KOPT-K1 (cell line): ENCODE data around the gene DUSP28.
A peak's percentile ranks its signal among the peaks of the same experiment; 100 is the strongest.

Experiments
- H3K27ac ChIP-seq: fragments of 200-600 bp; sonication (generic); 2 replicates; pipeline ENCODE4 v1.5.1; 2016; ENCODE audit warnings: antibody characterized with exemption, mild to moderate bottlenecking, low read depth, low read length; ENCODE audit not compliant: poor library complexity, severe bottlenecking
- H3K36me3 ChIP-seq: fragments of 200-600 bp; sonication (generic); 2 replicates; pipeline ENCODE4 v1.5.1; 2017; ENCODE audit warnings: antibody characterized with exemption, mild to moderate bottlenecking, low read length, moderate library complexity; ENCODE audit not compliant: insufficient read depth
- H3K9me3 ChIP-seq: fragments of 200-600 bp; sonication (generic); 2 replicates; pipeline ENCODE4 v1.5.1; 2017; ENCODE audit warnings: antibody characterized with exemption, low read length, mild to moderate bottlenecking; ENCODE audit not compliant: insufficient read depth, poor library complexity, severe bottlenecking

The DUSP28 gene

DNA sequence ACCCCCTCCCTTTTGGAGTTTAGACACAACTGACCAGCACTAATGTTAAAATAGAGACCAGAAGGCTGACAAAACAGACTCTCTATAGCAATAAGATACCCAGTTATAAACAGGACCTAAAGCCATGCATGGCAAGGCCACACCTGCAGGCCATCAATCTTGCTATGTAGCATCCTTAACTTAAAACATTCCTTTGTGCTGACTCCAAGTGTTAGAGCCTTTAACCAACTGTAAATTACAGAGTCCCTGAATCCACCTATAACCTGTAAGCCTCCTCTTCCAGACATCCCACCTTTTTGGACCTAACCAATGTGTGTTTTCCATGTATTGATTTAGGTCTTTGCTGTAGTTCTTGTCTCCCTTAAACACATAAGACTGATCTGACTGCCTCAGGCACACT, 20.3 kb upstream of the DUSP28 start:
- Histone ChIP-seq H3K27ac (no peak overlapping the region), H3K36me3 (peaks cover 75% of the 10 kb centered on the region), H3K9me3 (peaks cover 15% of the 10 kb centered on the region)

- Histone ChIP-seq H3K9me3 (peaks cover 32% of the 10 kb centered on the region), H3K36me3 (peaks cover 57% of the 10 kb centered on the region), H3K27ac (no peak overlapping the region)
These were observed 8.9 kb upstream of the DUSP28 start for GRCh38 chr2:240551288-240551687.

GRCh38 chr2:240551811-240552210, 8.3 kb upstream of the DUSP28 start:
- Histone ChIP-seq H3K36me3 (peaks cover 63% of the 10 kb centered on the region), H3K27ac (no peak overlapping the region), H3K9me3 (peaks cover 32% of the 10 kb centered on the region)

DNA sequence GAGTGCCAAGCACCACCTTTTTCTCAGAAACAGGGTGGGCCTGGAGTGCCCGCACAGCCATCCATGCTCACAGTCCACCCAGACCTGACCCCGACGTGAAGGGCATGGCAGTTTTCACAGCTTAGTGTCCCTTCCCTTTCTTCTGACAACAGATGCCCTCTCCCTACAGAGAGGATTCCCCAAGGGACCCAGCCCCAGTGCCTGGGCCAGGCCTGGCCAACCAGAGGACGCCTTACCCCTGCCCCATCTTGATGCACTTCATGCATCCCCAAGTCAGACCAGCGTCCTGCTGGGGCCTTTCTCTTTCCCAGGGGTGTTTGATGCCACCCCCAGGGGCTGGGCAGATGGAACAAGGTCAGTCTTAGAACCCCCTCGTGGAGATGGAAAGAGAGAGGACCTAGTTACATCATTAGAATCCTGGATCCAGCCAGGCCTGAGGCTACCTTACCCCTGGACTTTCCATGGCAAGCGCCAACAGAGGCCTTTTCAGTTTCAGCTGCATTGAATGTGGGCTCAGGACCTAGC, 6.1 kb upstream of the DUSP28 start:
- Histone ChIP-seq H3K27ac (no peak overlapping the region), H3K36me3 (peaks cover 77% of the 10 kb centered on the region), H3K9me3 (peaks cover 32% of the 10 kb centered on the region)

DNA sequence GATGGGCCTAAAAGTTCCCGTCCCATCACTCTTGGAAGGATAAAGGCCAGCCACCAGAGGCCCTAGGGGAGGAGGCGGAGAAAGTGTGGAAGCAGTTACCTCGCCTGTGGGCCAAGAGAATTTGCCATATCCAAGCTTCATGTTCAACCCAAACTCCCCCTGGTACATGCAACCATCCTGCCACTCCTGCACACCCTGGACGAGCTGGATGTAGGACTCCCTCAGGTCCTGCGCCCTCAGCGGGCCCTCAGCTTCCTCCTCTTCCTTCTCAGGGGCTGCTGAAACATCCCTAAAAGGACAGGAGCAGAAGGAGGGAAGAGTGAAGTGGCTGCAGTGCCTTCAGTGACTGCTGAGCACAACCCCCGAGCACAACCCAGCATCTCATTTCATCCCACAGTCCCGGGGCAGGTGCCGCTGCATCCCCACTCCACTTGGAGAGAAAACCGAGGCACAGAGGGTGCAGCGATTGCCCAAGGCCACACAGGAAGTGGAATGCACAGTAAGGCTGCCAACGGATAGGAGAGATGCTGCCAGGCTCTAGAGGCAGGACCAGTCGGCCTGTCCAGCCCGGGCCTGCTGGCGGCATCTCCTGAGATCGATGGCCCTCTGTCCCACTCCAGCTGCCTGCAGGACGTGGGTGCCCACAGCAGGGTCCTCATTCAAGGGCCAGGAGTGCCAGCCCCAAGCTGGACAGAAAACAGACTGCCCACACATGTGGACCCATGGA, 5.2 kb upstream of the DUSP28 start:
- Histone ChIP-seq H3K36me3 (peaks cover 78% of the 10 kb centered on the region), H3K9me3 (peaks cover 32% of the 10 kb centered on the region)

GRCh38 chr2:240555541-240556250, 4.5 kb upstream of the DUSP28 start:
- Histone ChIP-seq H3K27ac (no peak overlapping the region), H3K36me3 (peaks cover 75% of the 10 kb centered on the region), H3K9me3 (peaks cover 26% of the 10 kb centered on the region)

More for the DNA sequence above, 5.2 kb upstream of the DUSP28 start:
- H3K27ac ChIP-seq, result no peak overlapping the region

GRCh38 chr2:240556553-240557100, 3.5 kb upstream of the DUSP28 start:
- H3K36me3 ChIP-seq, result peaks cover 65% of the 10 kb centered on the region
- H3K27ac ChIP-seq, result no peak overlapping the region
- H3K9me3 ChIP-seq, result peaks cover 17% of the 10 kb centered on the region

- Histone ChIP-seq H3K27ac (no peak overlapping the region), H3K36me3 (peaks cover 60% of the 10 kb centered on the region), H3K9me3 (peaks cover 11% of the 10 kb centered on the region)
These were observed 2.9 kb upstream of the DUSP28 start for GRCh38 chr2:240557101-240557751.

DNA sequence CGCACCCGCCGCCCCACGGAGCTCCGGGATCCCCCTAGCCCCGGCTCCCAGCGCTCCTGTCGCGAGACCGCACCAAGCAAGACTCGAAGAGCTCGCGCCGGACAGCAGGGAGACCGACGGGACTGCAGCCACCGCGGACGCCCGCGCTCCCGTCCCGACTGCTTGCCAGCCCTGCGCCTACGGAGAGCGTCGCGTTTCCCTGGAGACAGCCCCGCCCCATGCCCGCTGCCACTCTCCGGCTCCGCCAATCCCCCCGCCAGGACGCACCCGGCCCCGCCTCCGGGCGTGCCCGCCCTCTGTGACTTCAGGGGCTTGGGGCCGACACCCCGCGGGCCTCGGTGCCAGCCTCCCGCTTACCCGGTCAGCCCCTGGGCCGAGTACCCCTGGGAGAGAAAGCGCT, 2.3 kb upstream of the DUSP28 start, which contains the start of gene ANKMY1:
Gene ANKMY1 (minus strand): TSS at position 181 of the 400 bp plus-strand sequence. CDS start 653 bp downstream, outside the sequence.
- H3K36me3 ChIP-seq, result peaks cover 60% of the 10 kb centered on the region
- H3K9me3 ChIP-seq, result peaks cover 6% of the 10 kb centered on the region
- H3K27ac ChIP-seq, result no peak within 1 kb of the TSS

DNA sequence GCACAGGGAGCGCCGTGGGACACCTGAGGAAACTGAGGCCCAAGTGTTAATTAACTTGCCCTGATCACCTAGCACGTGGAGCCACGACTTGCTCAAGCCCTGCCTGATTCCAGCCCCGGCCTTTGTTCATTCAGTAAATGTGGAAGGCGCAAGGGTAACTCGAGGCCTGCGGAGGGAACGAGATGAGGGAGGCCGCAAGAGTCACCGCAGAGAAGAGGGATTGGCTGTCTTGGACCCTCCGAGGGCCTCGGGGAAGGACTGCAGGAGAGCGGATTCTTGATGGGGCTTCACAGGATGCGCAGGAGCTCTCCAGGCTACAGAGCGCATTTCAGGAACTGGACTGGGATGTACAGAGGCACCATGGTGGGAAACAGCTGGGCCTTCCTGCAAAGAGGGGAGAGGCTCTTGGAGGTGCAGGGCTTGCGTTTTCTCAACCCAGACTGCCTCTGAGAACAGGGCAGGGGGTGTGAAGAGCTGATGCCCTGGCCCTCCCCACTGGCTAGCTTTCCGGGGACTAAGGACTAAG, 1.9 kb upstream of the DUSP28 start:
- Histone ChIP-seq H3K36me3 (peaks cover 58% of the 10 kb centered on the region), H3K9me3 (peaks cover 1% of the 10 kb centered on the region), H3K27ac (no peak overlapping the region)

DNA sequence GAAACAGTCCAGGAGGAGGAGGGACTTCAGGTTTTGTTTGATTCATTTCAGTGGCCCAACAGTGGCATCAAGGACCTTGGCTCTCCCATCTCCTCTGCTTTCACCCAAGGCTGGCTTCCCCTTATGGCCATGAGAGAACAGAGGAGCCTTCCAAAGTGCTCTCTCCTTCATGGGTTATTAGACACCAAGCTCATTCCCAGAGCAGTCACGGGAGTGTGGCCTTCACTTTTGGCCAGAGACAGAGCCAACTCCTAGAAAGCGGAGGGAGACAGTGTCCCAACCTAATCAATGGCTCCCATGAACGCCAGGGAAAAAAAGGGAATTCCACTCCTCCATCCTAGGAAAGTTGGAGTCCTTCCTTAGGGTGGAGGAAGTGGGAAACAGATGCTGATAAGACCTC, 871 bp upstream of the DUSP28 start:
- peak overlapping the region; percentile 97 for H3K27ac ChIP-seq
- H3K36me3 ChIP-seq, result peaks cover 52% of the 10 kb centered on the region
- no peaks in the 10 kb centered on the region for H3K9me3 ChIP-seq

- H3K36me3 ChIP-seq, result peaks cover 38% of the 10 kb centered on the region
- peak overlapping the region; percentile 97 for H3K27ac ChIP-seq
- H3K9me3 ChIP-seq, result no peaks in the 10 kb centered on the region
These were observed 545 bp downstream of the DUSP28 start for GRCh38 chr2:240560480-240561324.

DNA sequence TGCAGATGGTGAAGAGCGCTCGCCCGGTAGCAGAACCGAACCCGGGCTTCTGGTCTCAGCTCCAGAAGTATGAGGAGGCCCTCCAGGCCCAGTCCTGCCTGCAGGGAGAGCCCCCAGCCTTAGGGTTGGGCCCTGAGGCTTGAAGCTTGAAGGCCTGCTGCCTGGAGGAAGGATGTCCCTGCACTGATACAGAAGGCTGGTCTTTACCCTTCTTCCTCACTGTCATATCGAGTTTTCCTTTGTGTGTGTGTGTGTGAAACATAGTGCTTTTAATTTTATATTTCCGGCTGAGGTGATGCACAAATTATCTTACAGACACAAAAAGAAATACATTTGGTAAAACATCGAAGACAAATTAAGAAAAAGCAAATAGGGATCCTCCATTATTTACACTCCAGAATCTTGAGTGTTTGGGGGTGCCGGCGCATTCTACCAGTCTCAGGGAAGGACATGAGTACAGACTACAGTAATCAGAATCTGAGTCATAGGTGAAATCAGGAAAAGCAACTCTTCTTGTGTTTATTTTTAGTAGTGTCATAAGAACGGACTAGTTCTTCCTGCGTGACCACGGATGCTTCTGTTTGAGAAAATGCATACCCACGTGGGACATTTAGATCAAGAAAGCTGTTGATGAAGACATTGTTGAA, 1.3 kb downstream of the DUSP28 start:
- H3K27ac ChIP-seq, result peak overlapping the region; percentile 97

More for the DNA sequence above, 1.3 kb downstream of the DUSP28 start:
- Histone ChIP-seq H3K9me3 (no peaks in the 10 kb centered on the region), H3K36me3 (peaks cover 32% of the 10 kb centered on the region)
